Amniotic stem cell (primary cell): ENCODE measurements around the gene RIN2.
"Not testable (repeated sequence)": the region's sequence is repeated elsewhere in the genome, so short reads cannot be mapped to it uniquely, and the experiment has no call there.

Experiments
- DNase-seq: peaks from one replicate; lab custom pipeline; 2025; lab: John Stamatoyannopoulos, UW

Gene RIN2

GRCh38 chr20:19739351-19739750 is 18.7 kb upstream of the RIN2 start:
- no peak for DNase-seq

- no peak for DNase-seq
These were observed 17.5 kb upstream of the RIN2 start for GRCh38 chr20:19740512-19740911.

- no peak for DNase-seq
These were observed 16.1 kb upstream of the RIN2 start for GRCh38 chr20:19741924-19742323.

GRCh38 chr20:19742974-19743639 is 15.0 kb upstream of the RIN2 start:
- no peak for DNase-seq

- DNase-seq, result no peak
These were observed 14.4 kb upstream of the RIN2 start for GRCh38 chr20:19743640-19743995.

GRCh38 chr20:19745106-19745505 is 13.0 kb upstream of the RIN2 start:
- DNase-seq, result no peak

GRCh38 chr20:19745584-19745983 is 12.5 kb upstream of the RIN2 start:
- no peak for DNase-seq

- no peak for DNase-seq
These were observed 11.7 kb upstream of the RIN2 start for GRCh38 chr20:19746396-19746795.

GRCh38 chr20:19747903-19748302 is 10.2 kb upstream of the RIN2 start:
- DNase-seq, result no peak

- DNase-seq, result no peak
These were observed 9.4 kb upstream of the RIN2 start for GRCh38 chr20:19748681-19749080.

- DNase-seq, result no peak
These were observed 8.4 kb upstream of the RIN2 start for GRCh38 chr20:19749618-19750071.

GRCh38 chr20:19750101-19750606 is 7.9 kb upstream of the RIN2 start:
- DNase-seq, result no peak

- no peak for DNase-seq
These were observed 7.0 kb upstream of the RIN2 start for GRCh38 chr20:19750907-19751636.

- not testable (repeated sequence) for DNase-seq
These were observed 3.9 kb upstream of the RIN2 start for GRCh38 chr20:19754201-19754600.

- DNase-seq, result no peak
These were observed 1.1 kb upstream of the RIN2 start for GRCh38 chr20:19756761-19757486.

- no peak for DNase-seq
These were observed 448 bp upstream of the RIN2 start for GRCh38 chr20:19757487-19758132.

GRCh38 chr20:19758501-19759331 is 658 bp downstream of the RIN2 start:
- no peak for DNase-seq

- no peak for DNase-seq
These were observed 2.3 kb downstream of the RIN2 start for GRCh38 chr20:19760371-19760721.

GRCh38 chr20:19761326-19761725 is 3.3 kb downstream of the RIN2 start:
- DNase-seq, result no peak

GRCh38 chr20:19761841-19762240 is 3.8 kb downstream of the RIN2 start:
- DNase-seq, result no peak

GRCh38 chr20:19764207-19764606 is 6.1 kb downstream of the RIN2 start:
- DNase-seq, result no peak

GRCh38 chr20:19765266-19765665 is 7.2 kb downstream of the RIN2 start:
- no peak for DNase-seq
